Activated CD8-positive, alpha-beta T cell treated with anti-CD3 and anti-CD28 coated beads for 36 hours (primary cell): Measurements from ENCODE around the gene FILIP1L. TPM values are rescaled to one million over a fixed set of nuclear protein-coding genes. Genes with fewer than 3 reads are reported as not detected.

ENCODE experiments used
- ATAC-seq: fragments of 200-7000 bp; cut with Tn5 transposase; one replicate; pipeline ENCODE4 v1.10.0; 2021; ENCODE audit warnings: mild to moderate bottlenecking, moderate library complexity
- CTCF ChIA-PET: fragments of 350-600 bp; sonication (Branson Sonifier 250); formaldehyde crosslinking; loops from one replicate; lab custom pipeline; 2021; ENCODE audit warnings: antibody characterized with exemption; lab: Charles Lee
- POLR2A ChIA-PET: fragments of 350-600 bp; sonication (Branson Sonifier 250); formaldehyde crosslinking; loops from one replicate; lab custom pipeline; 2021; ENCODE audit warnings: antibody characterized with exemption; lab: Charles Lee
- DNase-seq: peaks from one replicate; pipeline ENCODE4 v3.0.0-alpha.2; 2020
- H3K27ac Mint-ChIP-seq: one replicate; pipeline ENCODE4 v1.8.0; 2021; ENCODE audit warnings: mild to moderate bottlenecking, mixed read lengths
- H3K27me3 Mint-ChIP-seq: one replicate; pipeline ENCODE4 v1.8.0; 2021; ENCODE audit warnings: mixed read lengths
- H3K36me3 Mint-ChIP-seq: one replicate; pipeline ENCODE4 v1.8.0; 2021; ENCODE audit warnings: low read depth, mixed read lengths
- H3K4me1 Mint-ChIP-seq: one replicate; pipeline ENCODE4 v1.8.0; 2021; ENCODE audit warnings: low read depth, mixed read lengths
- H3K4me3 Mint-ChIP-seq: one replicate; pipeline ENCODE4 v1.8.0; 2021; ENCODE audit warnings: mild to moderate bottlenecking, moderate library complexity, mixed read lengths
- H3K9me3 Mint-ChIP-seq: one replicate; pipeline ENCODE4 v1.8.0; 2021; ENCODE audit warnings: mixed read lengths
- intact Hi-C: fragments of 100-400 bp; cut with micrococcal nuclease; formaldehyde crosslinking; loops from one replicate; pipeline ENCODE4 v1.10.0; 2022
- total RNA-seq, 2 experiments: library from RNA; stranded (reverse); gene quantifications; one replicate each; pipeline ENCODE4 v1.2.3, GENCODE V29; 2021
- TF ChIP-seq, protein P1 (sequence below): fragments of 200-600 bp; IDR thresholded peaks from one replicate; pipeline ENCODE4 v1.8.0; 2022; ENCODE audit warnings: antibody characterized with exemption, mild to moderate bottlenecking

Gene FILIP1L
- total RNA-seq, 2 experiments from 2014 or later, result 0.11 to 0.13 TPM

DNA sequence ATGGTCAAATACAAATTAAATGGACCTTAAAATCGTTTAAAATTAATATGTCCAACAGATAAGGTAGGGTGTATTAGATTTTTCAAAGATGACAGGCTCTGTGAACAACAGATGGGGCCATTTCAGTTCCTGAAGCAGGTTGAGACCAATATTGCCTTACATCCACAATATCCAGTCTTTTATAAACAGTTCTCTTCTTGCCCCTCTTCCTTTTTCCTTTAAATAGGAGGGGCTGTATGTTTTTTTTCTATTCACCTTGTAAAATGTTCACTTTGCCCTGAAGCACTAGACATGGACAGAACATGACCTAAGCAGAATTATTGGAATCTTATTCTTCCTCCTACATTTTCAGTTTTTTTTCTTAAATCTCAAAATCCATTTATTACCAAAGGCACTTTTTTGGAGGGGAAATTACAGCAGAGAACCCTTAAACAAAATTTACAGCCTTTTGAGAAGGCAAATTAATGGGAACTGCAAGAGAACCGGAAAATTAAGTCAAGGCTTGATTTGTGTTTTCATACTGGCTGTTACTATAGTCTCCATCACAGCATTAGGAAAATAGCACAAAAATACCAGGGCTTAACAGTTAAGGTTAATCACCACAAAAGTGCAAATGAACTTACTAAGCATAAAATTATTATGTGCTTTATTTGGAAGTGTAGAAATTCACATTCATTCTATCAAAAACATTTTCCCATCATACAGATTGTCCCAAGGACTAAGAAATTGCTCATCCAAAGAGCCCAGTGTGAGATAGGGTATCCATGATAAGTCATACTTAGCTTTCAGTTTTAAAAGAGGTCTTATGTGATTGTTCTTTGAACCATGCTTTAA is 240.8 kb downstream of the FILIP1L start:
- no peak for DNase-seq
- H3K4me3 Mint-ChIP-seq, result no peak overlapping the region
- intact Hi-C loops, result no loop called here
- H3K27ac Mint-ChIP-seq, result no peak overlapping the region
- CTCF ChIA-PET, result no interaction called here
- no peaks in the 10 kb centered on the region for H3K9me3 Mint-ChIP-seq
- peaks cover 4% of the 10 kb centered on the region for H3K36me3 Mint-ChIP-seq
- TF ChIP-seq, protein P1, sequence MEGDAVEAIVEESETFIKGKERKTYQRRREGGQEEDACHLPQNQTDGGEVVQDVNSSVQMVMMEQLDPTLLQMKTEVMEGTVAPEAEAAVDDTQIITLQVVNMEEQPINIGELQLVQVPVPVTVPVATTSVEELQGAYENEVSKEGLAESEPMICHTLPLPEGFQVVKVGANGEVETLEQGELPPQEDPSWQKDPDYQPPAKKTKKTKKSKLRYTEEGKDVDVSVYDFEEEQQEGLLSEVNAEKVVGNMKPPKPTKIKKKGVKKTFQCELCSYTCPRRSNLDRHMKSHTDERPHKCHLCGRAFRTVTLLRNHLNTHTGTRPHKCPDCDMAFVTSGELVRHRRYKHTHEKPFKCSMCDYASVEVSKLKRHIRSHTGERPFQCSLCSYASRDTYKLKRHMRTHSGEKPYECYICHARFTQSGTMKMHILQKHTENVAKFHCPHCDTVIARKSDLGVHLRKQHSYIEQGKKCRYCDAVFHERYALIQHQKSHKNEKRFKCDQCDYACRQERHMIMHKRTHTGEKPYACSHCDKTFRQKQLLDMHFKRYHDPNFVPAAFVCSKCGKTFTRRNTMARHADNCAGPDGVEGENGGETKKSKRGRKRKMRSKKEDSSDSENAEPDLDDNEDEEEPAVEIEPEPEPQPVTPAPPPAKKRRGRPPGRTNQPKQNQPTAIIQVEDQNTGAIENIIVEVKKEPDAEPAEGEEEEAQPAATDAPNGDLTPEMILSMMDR, result no peak
- POLR2A ChIA-PET, result no interaction called here
- H3K27me3 Mint-ChIP-seq, result peaks cover 6% of the 10 kb centered on the region
- H3K4me1 Mint-ChIP-seq, result peaks cover 22% of the 10 kb centered on the region
- no peak for ATAC-seq

DNA sequence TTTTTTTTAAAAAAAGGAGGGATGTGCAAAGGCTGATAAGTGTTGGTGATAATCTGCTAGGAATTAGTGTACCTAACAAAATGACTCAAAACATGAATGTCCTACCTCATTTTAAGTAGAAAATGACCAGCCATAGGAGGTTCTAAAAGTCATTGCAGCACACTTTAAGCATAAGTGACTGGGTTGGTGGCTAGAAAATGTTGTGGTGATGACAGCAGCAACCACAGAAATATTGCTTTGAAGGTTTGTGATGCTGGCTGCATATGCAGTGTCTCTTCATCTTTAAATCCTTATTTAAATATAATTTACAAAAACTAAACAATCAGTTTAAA is 241.4 kb downstream of the FILIP1L start:
- CTCF ChIA-PET, result no interaction called here
- Mint-ChIP-seq H3K27me3 (peaks cover 6% of the 10 kb centered on the region), H3K4me1 (peaks cover 25% of the 10 kb centered on the region), H3K36me3 (peaks cover 4% of the 10 kb centered on the region), H3K27ac (no peak overlapping the region), H3K9me3 (no peaks in the 10 kb centered on the region), H3K4me3 (no peak overlapping the region)
- DNase-seq (peak; percentile 54), ATAC-seq (peak; percentile 45)
- intact Hi-C loops, result no loop called here
- TF ChIP-seq, protein P1, result no peak
- POLR2A ChIA-PET, result interaction anchor here (0.6 kb wide), 1 partner anchor 376 kb away, joined by 3 read pairs; no protein-coding TSS in a partner anchor

DNA sequence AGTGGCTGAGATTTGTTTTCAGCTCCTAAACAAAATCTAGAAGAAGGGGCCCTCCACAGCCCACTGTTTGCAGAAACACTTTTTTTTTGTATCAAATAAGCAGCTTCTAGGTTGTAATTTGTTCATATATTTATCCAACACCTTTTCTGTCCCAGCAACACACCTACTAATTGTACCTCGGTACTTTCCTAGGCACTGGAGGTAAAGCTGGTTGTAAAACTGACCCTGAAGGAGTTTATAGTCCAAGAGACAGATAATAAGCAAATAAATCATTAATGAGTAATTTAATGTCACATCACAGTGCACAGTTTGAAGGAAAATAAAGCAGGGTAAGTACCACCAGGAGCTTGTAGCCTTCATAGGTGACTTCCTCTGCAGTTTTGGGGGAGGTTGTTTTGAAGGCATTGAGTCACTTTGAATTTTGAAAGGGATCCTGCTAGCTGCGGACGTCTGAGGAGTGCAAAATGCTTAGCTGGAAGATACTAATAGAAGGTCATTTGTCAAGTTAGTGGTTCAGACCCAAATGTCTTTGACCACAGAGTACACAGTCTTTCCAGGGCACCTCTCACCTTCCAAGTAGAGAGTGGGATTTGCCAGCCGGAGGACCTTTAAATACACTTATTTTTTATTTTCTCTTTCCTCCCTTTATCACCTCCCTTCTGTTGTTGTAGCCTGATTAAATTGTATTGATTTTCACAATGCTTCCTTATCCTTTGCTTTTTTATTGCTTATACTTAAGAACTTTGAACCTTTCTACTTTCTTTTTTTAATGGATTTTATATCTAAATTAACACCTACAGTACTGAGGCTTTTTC is 242.9 kb downstream of the FILIP1L start:
- TF ChIP-seq, protein P1, result no peak
- Mint-ChIP-seq H3K27ac (no peak overlapping the region), H3K9me3 (no peaks in the 10 kb centered on the region), H3K4me1 (peaks cover 34% of the 10 kb centered on the region), H3K27me3 (peaks cover 5% of the 10 kb centered on the region), H3K36me3 (peaks cover 4% of the 10 kb centered on the region), H3K4me3 (no peak overlapping the region)
- intact Hi-C loops, result no loop called here
- ATAC-seq (no peak), DNase-seq (no peak)
- CTCF ChIA-PET, result interaction anchor here (0.6 to 1.4 kb wide), 4 partner anchors 12 to 1519 kb away, joined by 3 to 4 read pairs (median 4); no protein-coding TSS in a partner anchor
- POLR2A ChIA-PET, result interaction anchor here (0.6 to 1.0 kb wide), 3 partner anchors 30 to 726 kb away, joined by 3 read pairs; partner anchors contain the start of gene CMSS1

DNA sequence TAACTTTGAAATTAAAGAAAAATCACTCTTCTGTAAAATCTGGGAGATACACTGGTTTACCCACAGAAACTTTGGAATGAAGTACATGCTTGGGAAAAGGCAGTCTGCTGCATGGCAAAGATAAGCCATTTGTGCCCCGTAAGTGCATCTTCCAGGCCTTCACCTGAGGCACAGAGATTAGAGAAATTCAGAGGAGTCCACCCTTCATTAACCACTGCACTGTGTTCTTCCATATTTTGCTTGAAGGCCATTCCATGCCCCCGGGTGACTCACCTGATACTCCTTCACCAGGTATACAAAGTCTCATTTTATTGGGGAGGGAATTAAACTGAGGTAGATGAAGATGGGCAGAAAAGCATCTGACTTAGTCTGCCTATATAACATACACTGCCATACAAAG is 243.6 kb downstream of the FILIP1L start:
- no peak overlapping the region for H3K4me3 Mint-ChIP-seq
- H3K27me3 Mint-ChIP-seq, result peaks cover 5% of the 10 kb centered on the region
- intact Hi-C loops, result no loop called here
- ATAC-seq (no peak), DNase-seq (no peak)
- CTCF ChIA-PET, result interaction anchor here (0.6 to 1.4 kb wide), 4 partner anchors 11 to 1518 kb away, joined by 3 to 4 read pairs (median 4); no protein-coding TSS in a partner anchor
- no peak overlapping the region for H3K27ac Mint-ChIP-seq
- H3K9me3 Mint-ChIP-seq, result no peaks in the 10 kb centered on the region
- POLR2A ChIA-PET, result interaction anchor here (1.0 kb wide), 1 partner anchor 30 kb away, joined by 3 read pairs; no protein-coding TSS in a partner anchor
- H3K4me1 Mint-ChIP-seq, result peaks cover 41% of the 10 kb centered on the region
- TF ChIP-seq, protein P1, result no peak
- peaks cover 4% of the 10 kb centered on the region for H3K36me3 Mint-ChIP-seq
